GM12878 (cell line): Measurements from ENCODE around the gene CCND2. TPM values are rescaled to one million over a fixed set of nuclear protein-coding genes. Genes with fewer than 3 reads are reported as not detected.
A peak's percentile ranks its signal among the peaks of the same experiment; 100 is the strongest.

Experiments
- ATAC-seq: fragments of 200-7000 bp; cut with Tn5 transposase; 3 replicates; pipeline ENCODE4 v1.9.1; 2020; ENCODE audit warnings: mild to moderate bottlenecking, moderate library complexity
- BruUV-seq: library from RNA; stranded (reverse); fragments of 400-500 nt; replicated peaks from 2 replicates; lab custom pipeline; 2021; lab: Mats Ljungman, UMichigan
- CTCF ChIA-PET: fragments of 300-600 bp; sonication (Branson Sonifier 250); formaldehyde crosslinking; extraction: SDS; loops from one replicate; lab custom pipeline; 2021; ENCODE audit warnings: inconsistent platforms; lab: Yijun Ruan, JAX
- POLR2A ChIA-PET: fragments of 350-600 bp; formaldehyde crosslinking; extraction: SDS; loops from one replicate; lab custom pipeline; 2021; ENCODE audit warnings: inconsistent platforms; lab: Charles Lee
- RAD21 ChIA-PET: fragments of 300-600 bp; sonication (Branson Sonifier 250); formaldehyde crosslinking; loops from one replicate; lab custom pipeline; 2023; ENCODE audit warnings: antibody characterized with exemption; ENCODE audit not compliant: unreplicated experiment; lab: Charles Lee
- SMC1A ChIA-PET: fragments of 300-600 bp; sonication (Branson Sonifier 250); formaldehyde crosslinking; loops from one replicate; lab custom pipeline; 2023; ENCODE audit not compliant: unreplicated experiment, uncharacterized antibody; lab: Charles Lee
- DNase-seq: peaks from one replicate; pipeline ENCODE4 v3.0.0-alpha.2; 2011; ENCODE audit warnings: low read depth, low spot score
- FAIRE-seq: peaks from 3 replicates; lab custom pipeline; 2011; peaks lifted over from hg19 to GRCh38; lab: Jason Lieb, UNC
- H2AFZ ChIP-seq: 2 replicates; pipeline ENCODE4 v1.6.0; 2011; ENCODE audit warnings: low read depth, low read length, control low read depth; ENCODE audit not compliant: control insufficient read depth
- H3K27ac ChIP-seq: 2 replicates; pipeline ENCODE4 v1.5.1; 2011; ENCODE audit warnings: control low read depth; ENCODE audit not compliant: control insufficient read depth, insufficient read depth
- H3K27me3 ChIP-seq, 2 experiments: replicated peaks in 1 of 2; 2 replicates each; pipeline versions ENCODE4 v1.6.0 to v1.6.1; 2011; ENCODE audit warnings: low read length in 1 of 2; ENCODE audit not compliant: control insufficient read depth in 2 of 2, insufficient read depth in 2 of 2
- H3K36me3 ChIP-seq, 2 experiments: 2 replicates each; pipeline ENCODE4 v1.5.1; 2011; ENCODE audit warnings: low read length in 1 of 2; ENCODE audit not compliant: control insufficient read depth in 2 of 2, insufficient read depth in 2 of 2
- H3K4me1 ChIP-seq: 2 replicates; pipeline ENCODE4 v1.6.1; 2011; ENCODE audit warnings: mild to moderate bottlenecking, low read length, moderate library complexity, mixed read lengths; ENCODE audit not compliant: control insufficient read depth, insufficient read depth
- H3K4me2 ChIP-seq: 2 replicates; pipeline ENCODE4 v1.6.0; 2011; ENCODE audit warnings: control low read depth; ENCODE audit not compliant: control insufficient read depth, insufficient read depth
- H3K4me3 ChIP-seq: fragments of 200-600 bp; sonication (generic); 2 replicates; pipeline ENCODE4 v1.5.1; 2016
- H3K79me2 ChIP-seq: 2 replicates; pipeline ENCODE4 v1.6.0; 2011; ENCODE audit warnings: low read length; ENCODE audit not compliant: control insufficient read depth, insufficient read depth
- H3K9ac ChIP-seq: 2 replicates; pipeline ENCODE4 v1.8.0; 2011; ENCODE audit warnings: low read length, control low read depth, mixed read lengths; ENCODE audit not compliant: control insufficient read depth, insufficient read depth
- H3K9me3 ChIP-seq: replicated peaks from 3 replicates; pipeline ENCODE4 v1.5.1; 2011; ENCODE audit warnings: mild to moderate bottlenecking, low read length; ENCODE audit not compliant: control insufficient read depth, insufficient read depth
- H4K20me1 ChIP-seq: 2 replicates; pipeline ENCODE4 v1.6.0; 2011; ENCODE audit not compliant: control insufficient read depth, insufficient read depth
- BCL11A ChIP-seq: IDR thresholded peaks from 2 replicates; pipeline ENCODE4 v1.6.1; 2011; ENCODE audit warnings: low read depth, low read length
- BMI1 ChIP-seq: fragments of 450-650 bp; IDR thresholded peaks from 2 replicates; pipeline ENCODE4 v1.6.1; 2016; ENCODE audit warnings: mild to moderate bottlenecking, moderate library complexity, borderline replicate concordance
- CHD2 ChIP-seq: IDR thresholded peaks from 2 replicates; pipeline ENCODE4 v1.6.1; 2011; ENCODE audit warnings: low read depth, low read length, improper control_type of control experiment, borderline replicate concordance
- HCFC1 ChIP-seq: fragments of 150-350 bp; IDR thresholded peaks from 2 replicates; pipeline ENCODE4 v1.6.1; 2014; ENCODE audit warnings: low read length
- NRF1 ChIP-seq: conservative IDR thresholded peaks from 2 replicates; pipeline ENCODE4 v1.6.1; 2011; ENCODE audit warnings: mild to moderate bottlenecking, low read depth, low read length, improper control_type of control experiment
- PAX5 ChIP-seq: IDR thresholded peaks from 2 replicates; pipeline ENCODE4 v1.6.1; 2011; ENCODE audit warnings: low read depth, low read length, borderline replicate concordance
- PML ChIP-seq: IDR thresholded peaks from 2 replicates; pipeline ENCODE4 v1.6.1; 2012; ENCODE audit warnings: low read length, inconsistent platforms
- RELA ChIP-seq: fragments of 450-650 bp; IDR thresholded peaks from 2 replicates; pipeline ENCODE4 v1.8.0; 2014; ENCODE audit warnings: borderline replicate concordance; ENCODE audit not compliant: partially characterized antibody
- SRF ChIP-seq, 2 experiments: IDR thresholded peaks; 2 replicates each; pipeline ENCODE4 v1.6.1; 2011; ENCODE audit warnings: low read depth in 2 of 2, low read length in 2 of 2, mild to moderate bottlenecking in 1 of 2, moderate library complexity in 1 of 2
- SUZ12 ChIP-seq: fragments of 200-600 bp; sonication (generic); IDR thresholded peaks from one replicate; pipeline ENCODE4 v1.6.1; 2018; ENCODE audit warnings: antibody characterized with exemption, mild to moderate bottlenecking; ENCODE audit not compliant: unreplicated experiment
- TAF1 ChIP-seq: IDR thresholded peaks from 2 replicates; pipeline ENCODE4 v1.6.1; 2011; ENCODE audit warnings: mild to moderate bottlenecking, low read depth, low read length, borderline replicate concordance
- WGBS: methylation state at CpG from one replicate; pipeline ENCODE4 v1.1.6; 2016; ENCODE audit warnings: low lambda C conversion rate; ENCODE audit not compliant: insufficient replicate concordance, insufficient coverage; ENCODE audit errors: missing lambda C conversion rate; 5-methylcytosine and 5-hydroxymethylcytosine counted together
- in situ Hi-C: fragments of 300-500 bp; cut with MboI; formaldehyde crosslinking; loops from 9 replicates; pipeline ENCODE4 v1.14.3; 2018; ENCODE audit warnings: mixed read lengths
- intact Hi-C: fragments of 100-400 bp; cut with micrococcal nuclease; formaldehyde crosslinking; loops from one replicate; pipeline ENCODE4 v1.14.2; 2022; ENCODE audit not compliant: unreplicated experiment
- polyA plus RNA-seq, 11 experiments: library from polyadenylated mRNA; depleted of rRNA in 4 of 11; unstranded in 6 of 11; stranded (reverse) in 5 of 11; fragments of >200 nt; fragmentation: Nextera tagmentation in 4 of 11; fragmentation: Illumina TruSeq in 1 of 11; extraction: Ambion mirVana in 4 of 11; extraction: Trizol in 1 of 11; gene quantifications; 1 replicate in 1 of 11; 2 replicates in 10 of 11; pipeline versions ENCODE4 v1.2.1 to v1.2.3, GENCODE V29; 2011 to 2016; ENCODE audit warnings: inconsistent platforms in 2 of 11, missing spikeins in 2 of 11, low read depth in 1 of 11
- total RNA-seq, 4 experiments: library from RNA; depleted of rRNA in 3 of 4; stranded (reverse); fragments of >200 nt in 3 of 4; fragmentation: Illumina TruSeq in 1 of 4; extraction: Trizol in 1 of 4; gene quantifications; 2 replicates each; pipeline versions ENCODE4 v1.2.1 to v1.2.3, GENCODE V29; 2013 to 2021
- TF ChIP-seq, protein P1 (sequence below): fragments of 450-650 bp; IDR thresholded peaks from 2 replicates; pipeline ENCODE4 v1.6.1; 2016; ENCODE audit warnings: mild to moderate bottlenecking
- TF ChIP-seq, protein P2 (sequence below): IDR thresholded peaks from 2 replicates; pipeline ENCODE4 v1.6.1; 2012; ENCODE audit warnings: low read depth, low read length, improper control_type of control experiment
- TF ChIP-seq, protein P3 (sequence below): fragments of 150-350 bp; IDR thresholded peaks from 2 replicates; pipeline ENCODE4 v1.6.1; 2016; ENCODE audit warnings: low read depth, low read length

The CCND2 gene
- total and polyA plus RNA-seq, 10 of the 15 experiments (the other 5 are each of a cell fraction or from before 2014, with no cell fraction given) = 30.1 to 263 (median 152) TPM

DNA sequence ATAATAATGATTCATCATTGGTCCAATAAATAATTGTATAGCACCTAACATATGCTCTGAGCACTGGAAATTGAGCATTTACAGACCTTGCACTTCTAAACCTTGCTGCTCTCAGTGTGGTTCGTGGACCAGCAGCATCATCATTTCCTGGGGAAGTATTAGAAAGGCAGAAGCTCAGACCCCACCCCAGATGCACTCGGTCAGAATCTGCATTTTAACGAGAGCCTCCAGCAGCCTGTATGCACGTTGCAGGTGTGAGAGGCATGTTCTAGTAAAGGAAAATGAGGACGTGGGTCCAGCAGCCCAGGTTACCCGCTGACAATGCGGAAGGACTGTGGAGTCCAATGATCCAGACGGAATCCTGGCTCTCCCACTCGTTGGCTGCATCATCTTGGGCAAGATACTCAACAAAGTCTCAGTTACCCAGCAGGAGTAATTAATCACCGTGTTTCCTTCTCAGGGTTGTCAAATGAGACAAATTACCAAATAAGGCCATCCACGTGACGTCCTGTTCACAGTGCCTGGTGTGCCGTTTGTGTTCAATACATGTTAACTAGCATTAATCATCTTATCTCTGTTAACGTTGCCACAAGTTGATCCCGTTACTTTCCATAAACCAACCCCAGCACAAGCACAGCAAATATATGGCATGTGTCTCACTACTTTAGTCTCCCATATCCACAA is 49.2 kb upstream of the CCND2 start:
- no TSS peak for BruUV-seq
- CTCF ChIA-PET = no interaction called here
- TF ChIP-seq, protein P1, sequence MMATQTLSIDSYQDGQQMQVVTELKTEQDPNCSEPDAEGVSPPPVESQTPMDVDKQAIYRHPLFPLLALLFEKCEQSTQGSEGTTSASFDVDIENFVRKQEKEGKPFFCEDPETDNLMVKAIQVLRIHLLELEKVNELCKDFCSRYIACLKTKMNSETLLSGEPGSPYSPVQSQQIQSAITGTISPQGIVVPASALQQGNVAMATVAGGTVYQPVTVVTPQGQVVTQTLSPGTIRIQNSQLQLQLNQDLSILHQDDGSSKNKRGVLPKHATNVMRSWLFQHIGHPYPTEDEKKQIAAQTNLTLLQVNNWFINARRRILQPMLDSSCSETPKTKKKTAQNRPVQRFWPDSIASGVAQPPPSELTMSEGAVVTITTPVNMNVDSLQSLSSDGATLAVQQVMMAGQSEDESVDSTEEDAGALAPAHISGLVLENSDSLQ = peak; percentile 24; the same call in 1 of the 2 replicates
- TF ChIP-seq, protein P2, sequence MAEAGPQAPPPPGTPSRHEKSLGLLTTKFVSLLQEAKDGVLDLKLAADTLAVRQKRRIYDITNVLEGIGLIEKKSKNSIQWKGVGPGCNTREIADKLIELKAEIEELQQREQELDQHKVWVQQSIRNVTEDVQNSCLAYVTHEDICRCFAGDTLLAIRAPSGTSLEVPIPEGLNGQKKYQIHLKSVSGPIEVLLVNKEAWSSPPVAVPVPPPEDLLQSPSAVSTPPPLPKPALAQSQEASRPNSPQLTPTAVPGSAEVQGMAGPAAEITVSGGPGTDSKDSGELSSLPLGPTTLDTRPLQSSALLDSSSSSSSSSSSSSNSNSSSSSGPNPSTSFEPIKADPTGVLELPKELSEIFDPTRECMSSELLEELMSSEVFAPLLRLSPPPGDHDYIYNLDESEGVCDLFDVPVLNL = no peak
- no peak for TF ChIP-seq TAF1
- TF ChIP-seq, protein P3, sequence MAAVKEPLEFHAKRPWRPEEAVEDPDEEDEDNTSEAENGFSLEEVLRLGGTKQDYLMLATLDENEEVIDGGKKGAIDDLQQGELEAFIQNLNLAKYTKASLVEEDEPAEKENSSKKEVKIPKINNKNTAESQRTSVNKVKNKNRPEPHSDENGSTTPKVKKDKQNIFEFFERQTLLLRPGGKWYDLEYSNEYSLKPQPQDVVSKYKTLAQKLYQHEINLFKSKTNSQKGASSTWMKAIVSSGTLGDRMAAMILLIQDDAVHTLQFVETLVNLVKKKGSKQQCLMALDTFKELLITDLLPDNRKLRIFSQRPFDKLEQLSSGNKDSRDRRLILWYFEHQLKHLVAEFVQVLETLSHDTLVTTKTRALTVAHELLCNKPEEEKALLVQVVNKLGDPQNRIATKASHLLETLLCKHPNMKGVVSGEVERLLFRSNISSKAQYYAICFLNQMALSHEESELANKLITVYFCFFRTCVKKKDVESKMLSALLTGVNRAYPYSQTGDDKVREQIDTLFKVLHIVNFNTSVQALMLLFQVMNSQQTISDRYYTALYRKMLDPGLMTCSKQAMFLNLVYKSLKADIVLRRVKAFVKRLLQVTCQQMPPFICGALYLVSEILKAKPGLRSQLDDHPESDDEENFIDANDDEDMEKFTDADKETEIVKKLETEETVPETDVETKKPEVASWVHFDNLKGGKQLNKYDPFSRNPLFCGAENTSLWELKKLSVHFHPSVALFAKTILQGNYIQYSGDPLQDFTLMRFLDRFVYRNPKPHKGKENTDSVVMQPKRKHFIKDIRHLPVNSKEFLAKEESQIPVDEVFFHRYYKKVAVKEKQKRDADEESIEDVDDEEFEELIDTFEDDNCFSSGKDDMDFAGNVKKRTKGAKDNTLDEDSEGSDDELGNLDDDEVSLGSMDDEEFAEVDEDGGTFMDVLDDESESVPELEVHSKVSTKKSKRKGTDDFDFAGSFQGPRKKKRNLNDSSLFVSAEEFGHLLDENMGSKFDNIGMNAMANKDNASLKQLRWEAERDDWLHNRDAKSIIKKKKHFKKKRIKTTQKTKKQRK = no peak
- TF ChIP-seq BMI1 = no peak
- no peak for TF ChIP-seq BCL11A
- TF ChIP-seq PML = no peak
- peak; percentile 75 to 92 for TF ChIP-seq SRF (IDR thresholded peaks at IDR 0.05; ENCODE audit: low read depth in 2 of 2, low read length in 2 of 2)
- TF ChIP-seq CHD2 = no peak
- no peak for TF ChIP-seq HCFC1
- no peak for TF ChIP-seq SUZ12
- no peak for TF ChIP-seq NRF1
- no peak for TF ChIP-seq RELA
- TF ChIP-seq PAX5 = no peak

More for the DNA sequence above, 49.2 kb upstream of the CCND2 start:
- no peak for FAIRE-seq
- no peak overlapping the region for H3K9ac ChIP-seq
- in situ Hi-C loops (no loop called here), intact Hi-C loops (no loop called here)
- DNase-seq = no peak
- H3K9me3 ChIP-seq = peaks cover 3% of the 10 kb centered on the region; the same call in 1 of the 3 replicates
- H3K27ac ChIP-seq = no peak overlapping the region
- no peaks in the 10 kb centered on the region for H4K20me1 ChIP-seq
- no peak overlapping the region for H3K4me3 ChIP-seq
- no peak overlapping the region for H3K4me2 ChIP-seq
- H3K27me3 ChIP-seq = no peaks in the 10 kb centered on the region
- no peaks in the 10 kb centered on the region for H3K36me3 ChIP-seq
- ATAC-seq = no peak
- ChIA-PET SMC1A (interaction anchor here (1.0 to 2.2 kb wide), 3 partner anchors 8 to 89 kb away, joined by 3 to 8 read pairs (median 4); no protein-coding TSS in a partner anchor), RAD21 (interaction anchor here (1.1 kb wide), 1 partner anchor 83 kb away, joined by 4 read pairs; no protein-coding TSS in a partner anchor), POLR2A (no interaction called here)
- peaks cover 11% of the 10 kb centered on the region; the same call in 1 of the 2 replicates for H3K4me1 ChIP-seq
- WGBS = 26% methylated on average over 15 of the region's 15 CpGs
- no peak overlapping the region for H2AFZ ChIP-seq
- H3K79me2 ChIP-seq = no peaks in the 10 kb centered on the region
